ENCODE measurements around the gene ADGRE3. TPM values are rescaled to one million over a fixed set of nuclear protein-coding genes. Genes with fewer than 3 reads are reported as not detected.
"Not testable (repeated sequence)": the region's sequence is repeated elsewhere in the genome, so short reads cannot be mapped to it uniquely, and the experiment has no call there.

Gene ADGRE3
- total and polyA plus RNA-seq, 10 donors: 0.05 to 16.3 (median 2.4) TPM

DNA sequence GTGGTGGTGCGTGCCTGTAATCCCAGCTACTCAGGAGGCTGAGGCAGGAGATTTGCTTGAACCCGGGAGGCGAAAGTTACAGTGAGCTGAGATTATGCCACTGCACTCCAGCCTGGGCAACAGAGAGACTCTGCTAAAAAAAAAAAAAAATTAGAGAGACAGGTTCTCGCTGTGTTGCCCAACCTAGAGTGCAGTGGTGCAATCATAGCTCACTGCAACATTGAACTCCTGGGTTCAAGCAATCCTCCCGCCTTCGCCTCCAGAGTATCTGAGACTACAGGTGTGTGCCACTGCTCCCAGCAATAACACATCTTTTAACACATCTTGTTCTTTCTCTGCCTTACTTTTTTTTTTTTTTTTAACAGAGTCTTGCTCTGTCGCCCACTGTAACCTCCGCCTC lies 59.0 kb downstream of the ADGRE3 start:
- DNase-seq: no peak
- intact Hi-C loops (cut with DNase I; ENCODE audit: low total_unique reads): no loop called here
- Histone ChIP-seq H3K27me3 (replicated peaks in 1 of 7) (no peaks in the 10 kb centered on the region), H3K4me1 (peaks cover 0 to 73% (median 35%) of the 10 kb centered on the region in 6 donors), H3K36me3 (peaks cover 0 to 24% (median 0%) of the 10 kb centered on the region in 6 donors), H3K27ac (peak overlapping the region in 6 of 8 donors; percentile 54 to 90 (median 83)), H3K4me3 (no peak overlapping the region), H3K9me3 (peaks cover 6 to 22% (median 20%) of the 10 kb centered on the region in 8 donors)
- TF ChIP-seq, protein P1, sequence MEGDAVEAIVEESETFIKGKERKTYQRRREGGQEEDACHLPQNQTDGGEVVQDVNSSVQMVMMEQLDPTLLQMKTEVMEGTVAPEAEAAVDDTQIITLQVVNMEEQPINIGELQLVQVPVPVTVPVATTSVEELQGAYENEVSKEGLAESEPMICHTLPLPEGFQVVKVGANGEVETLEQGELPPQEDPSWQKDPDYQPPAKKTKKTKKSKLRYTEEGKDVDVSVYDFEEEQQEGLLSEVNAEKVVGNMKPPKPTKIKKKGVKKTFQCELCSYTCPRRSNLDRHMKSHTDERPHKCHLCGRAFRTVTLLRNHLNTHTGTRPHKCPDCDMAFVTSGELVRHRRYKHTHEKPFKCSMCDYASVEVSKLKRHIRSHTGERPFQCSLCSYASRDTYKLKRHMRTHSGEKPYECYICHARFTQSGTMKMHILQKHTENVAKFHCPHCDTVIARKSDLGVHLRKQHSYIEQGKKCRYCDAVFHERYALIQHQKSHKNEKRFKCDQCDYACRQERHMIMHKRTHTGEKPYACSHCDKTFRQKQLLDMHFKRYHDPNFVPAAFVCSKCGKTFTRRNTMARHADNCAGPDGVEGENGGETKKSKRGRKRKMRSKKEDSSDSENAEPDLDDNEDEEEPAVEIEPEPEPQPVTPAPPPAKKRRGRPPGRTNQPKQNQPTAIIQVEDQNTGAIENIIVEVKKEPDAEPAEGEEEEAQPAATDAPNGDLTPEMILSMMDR (IDR thresholded peaks at IDR 0.05 in 8 of 11, conservative IDR thresholded peaks at IDR 0.05 in 3 of 11): no peak
- TF ChIP-seq POLR2A (IDR thresholded peaks at IDR 0.05) (no peak), POLR2AphosphoS5 (IDR thresholded peaks at IDR 0.05) (no peak)
- WGBS, 5 donors: 65 to 93% (median 78%) methylated on average over 8 of the region's 8 CpGs

- WGBS, 5 donors: 11 to 30% (median 20%) methylated on average over 4 of the region's 4 CpGs
- H3K4me3 ChIP-seq: peak overlapping the region in 1 of 8 donors; percentile 45
- peak; percentile 82 for DNase-seq
- H3K4me1 ChIP-seq: peaks cover 0 to 80% (median 35%) of the 10 kb centered on the region in 6 donors
- no peaks in the 10 kb centered on the region for H3K27me3 ChIP-seq (replicated peaks in 1 of 7)
- intact Hi-C loops (cut with DNase I; ENCODE audit: low total_unique reads): no loop called here
- peaks cover 0 to 35% (median 0%) of the 10 kb centered on the region in 6 donors for H3K36me3 ChIP-seq
- TF ChIP-seq, protein P1 (IDR thresholded peaks at IDR 0.05 in 8 of 11, conservative IDR thresholded peaks at IDR 0.05 in 3 of 11): peak in 3 of 11 experiments; percentile 7 to 19 (median 18)
- TF ChIP-seq POLR2AphosphoS5 (IDR thresholded peaks at IDR 0.05) (peak in 2 of 3 donors; percentile 39 to 64), POLR2A (IDR thresholded peaks at IDR 0.05) (no peak)
- H3K9me3 ChIP-seq: peaks cover 2 to 10% (median 9%) of the 10 kb centered on the region in 8 donors
- peak overlapping the region in 7 of 8 donors; percentile 74 to 90 (median 82) for H3K27ac ChIP-seq
Observed at GRCh38 chr19:14614099-14614412, 60.6 kb downstream of the ADGRE3 start.

DNA sequence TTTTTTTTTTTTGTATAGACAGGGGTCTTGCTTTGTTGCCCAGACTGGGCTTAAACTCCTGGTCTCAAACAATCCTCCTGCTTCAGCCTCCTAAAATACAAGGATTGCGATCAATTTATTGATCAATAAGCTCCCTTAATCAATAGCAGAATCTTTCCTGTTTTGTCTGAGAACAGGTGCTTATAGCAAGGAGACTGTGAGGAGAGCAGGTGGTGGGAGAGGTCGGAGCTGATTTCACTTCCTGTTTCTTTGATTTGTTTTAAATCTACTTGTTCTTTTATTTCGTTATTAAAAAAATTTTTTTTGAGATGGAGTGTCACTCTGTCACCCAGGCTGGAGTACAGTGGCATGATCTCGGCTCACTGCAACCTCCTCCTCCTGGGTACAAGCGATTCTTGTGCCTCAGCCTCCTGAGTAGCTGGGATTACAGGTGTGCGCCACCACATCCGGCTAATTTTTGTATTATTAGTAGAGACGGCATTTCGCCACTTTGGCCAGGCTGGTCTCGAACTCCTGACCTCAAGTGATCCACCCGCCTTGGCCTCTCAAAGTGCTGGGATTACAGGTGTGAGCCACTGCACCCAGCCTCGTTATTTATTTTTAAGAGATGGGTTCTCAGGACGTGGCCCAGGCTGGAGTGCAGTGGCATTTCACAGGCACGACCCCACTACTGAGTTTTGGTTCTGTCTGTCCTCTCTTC lies 61.1 kb downstream of the ADGRE3 start:
- peak overlapping the region in 1 of 8 donors; percentile 45 for H3K4me3 ChIP-seq
- intact Hi-C loops (cut with DNase I; ENCODE audit: low total_unique reads); H3K9me3 ChIP-seq; DNase-seq; H3K27me3 ChIP-seq (replicated peaks in 1 of 7): not testable (repeated sequence)
- H3K36me3 ChIP-seq: peaks cover 0 to 30% (median 0%) of the 10 kb centered on the region in 6 donors
- H3K4me1 ChIP-seq: peaks cover 0 to 80% (median 35%) of the 10 kb centered on the region in 6 donors
- H3K27ac ChIP-seq: peak overlapping the region in 7 of 8 donors; percentile 74 to 90 (median 82)
- 35 to 55% (median 42%) methylated on average over 14 of the region's 14 CpGs for WGBS, 5 donors

DNA sequence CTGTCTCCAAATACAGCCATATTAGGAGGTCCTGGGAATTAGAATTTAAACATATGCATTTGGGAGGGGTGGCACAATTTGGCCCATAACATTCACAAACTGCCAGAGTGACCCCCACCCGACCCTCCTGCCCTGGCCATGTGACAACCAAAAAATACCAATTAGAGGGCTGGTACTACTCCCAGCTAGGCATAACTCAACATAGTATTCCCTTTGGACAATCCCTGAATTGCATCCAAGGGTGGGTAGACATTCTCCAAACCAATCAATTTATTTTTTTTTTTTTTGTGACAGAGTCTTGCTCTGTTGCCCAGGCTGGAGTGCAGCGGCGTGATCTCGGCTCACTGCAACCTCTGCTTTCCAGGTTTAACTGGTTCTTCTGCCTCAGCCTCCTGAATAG lies 62.0 kb downstream of the ADGRE3 start:
- intact Hi-C loops (cut with DNase I; ENCODE audit: low total_unique reads): no loop called here
- TF ChIP-seq, protein P1 (IDR thresholded peaks at IDR 0.05 in 8 of 11, conservative IDR thresholded peaks at IDR 0.05 in 3 of 11): no peak
- TF ChIP-seq POLR2AphosphoS5 (IDR thresholded peaks at IDR 0.05) (no peak), POLR2A (IDR thresholded peaks at IDR 0.05) (no peak)
- H3K27me3 ChIP-seq (replicated peaks in 1 of 7): no peaks in the 10 kb centered on the region
- H3K4me1 ChIP-seq: peaks cover 0 to 78% (median 35%) of the 10 kb centered on the region in 6 donors
- H3K36me3 ChIP-seq: peaks cover 0 to 30% (median 0%) of the 10 kb centered on the region in 6 donors
- no peak for DNase-seq
- no peaks in the 10 kb centered on the region for H3K9me3 ChIP-seq
- H3K4me3 ChIP-seq: no peak overlapping the region
- peak overlapping the region in 7 of 8 donors; percentile 74 to 90 (median 82) for H3K27ac ChIP-seq
- WGBS, 5 donors: 87 to 93% (median 92%) methylated on average over 4 of the region's 4 CpGs

DNA sequence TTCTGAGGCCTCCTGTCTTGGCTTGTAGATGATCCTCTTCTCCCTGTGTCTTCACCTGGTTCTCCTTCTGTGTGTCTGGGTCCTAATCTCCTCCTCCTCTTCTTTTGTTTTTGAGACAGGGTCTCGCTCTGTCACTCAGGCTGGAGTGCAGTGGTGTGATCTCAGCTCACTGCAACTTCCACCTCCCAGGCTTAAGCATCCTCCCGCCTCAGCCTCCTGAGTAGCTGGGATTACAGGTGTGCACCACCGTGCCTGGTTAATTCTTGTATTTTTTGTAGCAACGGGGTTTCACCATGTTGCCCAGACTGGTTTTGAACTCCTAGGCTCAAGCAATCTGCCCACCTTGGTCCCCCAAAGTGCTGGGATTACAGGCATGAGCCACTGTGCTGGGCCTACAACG lies 62.4 kb downstream of the ADGRE3 start:
- intact Hi-C loops (cut with DNase I; ENCODE audit: low total_unique reads); H3K4me3 ChIP-seq; H3K27me3 ChIP-seq (replicated peaks in 1 of 7); H3K9me3 ChIP-seq; DNase-seq: not testable (repeated sequence)
- WGBS, 5 donors: 70 to 91% (median 85%) methylated on average over 5 of the region's 5 CpGs
- H3K4me1 ChIP-seq: peaks cover 0 to 78% (median 35%) of the 10 kb centered on the region in 6 donors
- H3K27ac ChIP-seq: peak overlapping the region in 5 of 8 donors; percentile 74 to 90 (median 84)
- H3K36me3 ChIP-seq: peaks cover 0 to 31% (median 0%) of the 10 kb centered on the region in 6 donors
